OCI-LY1 (cell line): ENCODE data around the gene SULF2.

Experiments used
- H2AFZ ChIP-seq: fragments of 200-600 bp; sonication (generic), shearing (Covaris generic); 2 replicates; pipeline ENCODE4 v1.6.0; 2014; ENCODE audit warnings: antibody characterized with exemption, mild to moderate bottlenecking, low read length
- H3F3A ChIP-seq: fragments of 200-600 bp; sonication (generic), shearing (Covaris generic); 2 replicates; pipeline ENCODE4 v1.6.0; 2014; ENCODE audit warnings: mild to moderate bottlenecking, antibody characterized with exemption, low read length, moderate library complexity; ENCODE audit not compliant: insufficient read depth
- H3K27ac ChIP-seq: fragments of 200-600 bp; sonication (generic); 2 replicates; pipeline ENCODE4 v1.5.1; 2014; ENCODE audit warnings: low read length, mixed run types, mild to moderate bottlenecking, low read depth; ENCODE audit not compliant: poor library complexity, severe bottlenecking
- H3K27me3 ChIP-seq: fragments of 200-600 bp; sonication (generic); 2 replicates; pipeline ENCODE4 v1.6.0; 2014; ENCODE audit warnings: antibody characterized with exemption, mild to moderate bottlenecking, low read length, moderate library complexity; ENCODE audit not compliant: insufficient read depth
- H3K36me3 ChIP-seq: fragments of 200-600 bp; sonication (generic); 2 replicates; pipeline ENCODE4 v1.6.1; 2014; ENCODE audit warnings: mild to moderate bottlenecking, antibody characterized with exemption, low read length, moderate library complexity, mixed read lengths; ENCODE audit not compliant: insufficient read depth
- H3K4me1 ChIP-seq: fragments of 200-600 bp; sonication (generic); 2 replicates; pipeline ENCODE4 v1.5.1; 2014; ENCODE audit warnings: mild to moderate bottlenecking, low read length, moderate library complexity; ENCODE audit not compliant: insufficient read depth, severe bottlenecking
- H3K4me2 ChIP-seq: fragments of 200-600 bp; sonication (generic), shearing (Covaris generic); 2 replicates; pipeline ENCODE4 v1.6.1; 2014; ENCODE audit warnings: low read length
- H3K4me3 ChIP-seq: fragments of 200-600 bp; sonication (generic); 2 replicates; pipeline ENCODE4 v1.5.1; 2014; ENCODE audit warnings: low read length, low read depth, mild to moderate bottlenecking, mixed read lengths; ENCODE audit not compliant: poor library complexity, severe bottlenecking
- H3K79me2 ChIP-seq: fragments of 200-600 bp; shearing (Covaris generic); 2 replicates; pipeline ENCODE4 v1.6.1; 2016; ENCODE audit warnings: mixed run types, low read length, mixed read lengths; ENCODE audit not compliant: insufficient read depth
- H3K9ac ChIP-seq: fragments of 200-600 bp; sonication (generic), shearing (Covaris generic); 2 replicates; pipeline ENCODE4 v1.6.1; 2014; ENCODE audit warnings: mild to moderate bottlenecking, low read length, mixed read lengths
- H3K9me2 ChIP-seq: fragments of 200-600 bp; sonication (generic), shearing (Covaris generic); 2 replicates; pipeline ENCODE4 v1.6.1; 2014; ENCODE audit warnings: low read depth, mild to moderate bottlenecking, low read length, mixed read lengths
- H3K9me3 ChIP-seq: fragments of 200-600 bp; shearing (Covaris generic); 2 replicates; pipeline ENCODE4 v1.6.1; 2014; ENCODE audit warnings: low read length, mixed read lengths
- H4K20me1 ChIP-seq: fragments of 200-600 bp; sonication (generic), shearing (Covaris generic); 2 replicates; pipeline ENCODE4 v1.6.0; 2016; ENCODE audit warnings: mild to moderate bottlenecking, low read length; ENCODE audit not compliant: insufficient read depth
- EZH2 ChIP-seq: fragments of 200-600 bp; sonication (generic), shearing (Covaris generic); IDR thresholded peaks from 2 replicates; pipeline ENCODE4 v1.8.0; 2017; ENCODE audit warnings: borderline replicate concordance, mixed run types, mild to moderate bottlenecking, antibody characterized with exemption, low read length, moderate library complexity, mixed read lengths
- TF ChIP-seq, protein P1 (sequence below): fragments of 200-600 bp; sonication (generic), shearing (Covaris generic); IDR thresholded peaks from 2 replicates; pipeline ENCODE4 v1.5.1; 2017; ENCODE audit warnings: mild to moderate bottlenecking, antibody characterized with exemption, low read length, moderate library complexity, mixed read lengths

Gene SULF2

DNA sequence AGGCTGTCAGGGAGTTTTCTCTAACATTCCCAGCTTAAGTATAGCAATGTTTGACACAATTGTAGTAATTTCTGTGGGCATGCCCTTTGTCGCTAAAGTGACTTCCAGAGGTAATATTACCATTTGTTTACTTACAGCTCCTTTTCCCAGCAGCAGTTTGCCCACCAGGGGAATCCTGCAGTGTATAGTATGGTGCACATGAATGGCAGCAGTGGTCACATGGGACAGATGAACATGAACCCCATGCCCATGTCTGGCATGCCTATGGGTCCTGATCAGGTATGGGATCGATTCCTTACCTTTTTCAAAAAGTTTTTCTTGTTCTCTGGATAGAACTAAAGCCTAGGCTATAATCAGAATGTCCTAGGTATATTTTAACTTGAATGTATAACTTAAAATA is 132.5 kb downstream of the SULF2 start:
- Histone ChIP-seq H3K4me3 (no peak overlapping the region), H3K27me3 (no peaks in the 10 kb centered on the region), H3K9me2 (no peaks in the 10 kb centered on the region), H4K20me1 (0 out of 2 replicates have a peak, but pooled peaks cover 6% of the 10 kb centered on the region), H3K27ac (no peak overlapping the region), H3K9ac (no peak overlapping the region), H3K9me3 (no peaks in the 10 kb centered on the region), H2AFZ (no peak overlapping the region), H3K4me2 (no peak overlapping the region), H3K79me2 (no peaks in the 10 kb centered on the region), H3F3A (no peaks in the 10 kb centered on the region; the same call in 1 of the 2 replicates), H3K4me1 (no peaks in the 10 kb centered on the region), H3K36me3 (peaks cover 96% of the 10 kb centered on the region)
- TF ChIP-seq EZH2, result no peak
- TF ChIP-seq, protein P1, sequence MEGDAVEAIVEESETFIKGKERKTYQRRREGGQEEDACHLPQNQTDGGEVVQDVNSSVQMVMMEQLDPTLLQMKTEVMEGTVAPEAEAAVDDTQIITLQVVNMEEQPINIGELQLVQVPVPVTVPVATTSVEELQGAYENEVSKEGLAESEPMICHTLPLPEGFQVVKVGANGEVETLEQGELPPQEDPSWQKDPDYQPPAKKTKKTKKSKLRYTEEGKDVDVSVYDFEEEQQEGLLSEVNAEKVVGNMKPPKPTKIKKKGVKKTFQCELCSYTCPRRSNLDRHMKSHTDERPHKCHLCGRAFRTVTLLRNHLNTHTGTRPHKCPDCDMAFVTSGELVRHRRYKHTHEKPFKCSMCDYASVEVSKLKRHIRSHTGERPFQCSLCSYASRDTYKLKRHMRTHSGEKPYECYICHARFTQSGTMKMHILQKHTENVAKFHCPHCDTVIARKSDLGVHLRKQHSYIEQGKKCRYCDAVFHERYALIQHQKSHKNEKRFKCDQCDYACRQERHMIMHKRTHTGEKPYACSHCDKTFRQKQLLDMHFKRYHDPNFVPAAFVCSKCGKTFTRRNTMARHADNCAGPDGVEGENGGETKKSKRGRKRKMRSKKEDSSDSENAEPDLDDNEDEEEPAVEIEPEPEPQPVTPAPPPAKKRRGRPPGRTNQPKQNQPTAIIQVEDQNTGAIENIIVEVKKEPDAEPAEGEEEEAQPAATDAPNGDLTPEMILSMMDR, result no peak

DNA sequence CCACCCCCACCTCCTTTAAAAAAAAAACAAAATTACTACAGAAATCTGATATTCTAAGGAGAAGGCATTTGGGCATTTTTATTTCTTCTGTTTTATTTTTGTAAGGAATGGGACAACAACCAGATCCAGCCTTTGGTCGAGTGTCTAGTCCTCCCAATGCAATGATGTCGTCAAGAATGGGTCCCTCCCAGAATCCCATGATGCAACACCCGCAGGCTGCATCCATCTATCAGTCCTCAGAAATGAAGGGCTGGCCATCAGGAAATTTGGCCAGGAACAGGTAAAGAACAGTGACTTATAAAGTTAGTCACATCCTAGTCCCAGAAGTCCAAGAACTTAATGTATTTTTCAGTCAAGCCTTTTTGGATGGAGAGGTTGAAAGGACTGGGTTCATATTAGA is 133.0 kb downstream of the SULF2 start:
- H3K36me3 ChIP-seq, result peaks cover 96% of the 10 kb centered on the region
- no peak overlapping the region for H3K27ac ChIP-seq
- no peaks in the 10 kb centered on the region; the same call in 1 of the 2 replicates for H3F3A ChIP-seq

DNA sequence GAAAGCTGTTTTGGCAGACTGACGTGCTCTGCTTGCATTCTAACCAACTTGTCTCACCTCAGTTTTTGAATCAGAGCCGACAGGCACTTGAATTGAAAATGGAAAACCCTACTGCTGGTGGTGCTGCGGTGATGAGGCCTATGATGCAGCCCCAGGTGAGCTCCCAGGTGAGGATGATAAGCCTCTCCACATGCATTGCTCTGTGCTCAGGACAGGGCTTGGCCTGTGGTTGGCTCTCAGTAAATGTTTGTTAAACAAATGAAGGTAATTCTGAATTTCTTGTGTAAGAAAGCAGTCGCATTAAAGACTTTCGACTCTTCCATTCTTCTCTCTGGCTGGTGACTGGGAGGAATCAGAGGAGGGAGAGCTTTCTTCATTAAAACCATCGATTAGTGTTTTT is 136.3 kb downstream of the SULF2 start:
- H3K27ac ChIP-seq, result no peak overlapping the region
- TF ChIP-seq, protein P1, result no peak
- TF ChIP-seq EZH2, result no peak
- no peak overlapping the region for H3K9ac ChIP-seq
- H3K27me3 ChIP-seq, result no peaks in the 10 kb centered on the region
- H3K4me2 ChIP-seq, result no peak overlapping the region
- H3K4me3 ChIP-seq, result no peak overlapping the region
- H3K9me2 ChIP-seq, result no peaks in the 10 kb centered on the region
- 0 out of 2 replicates have a peak, but pooled peaks cover 4% of the 10 kb centered on the region for H4K20me1 ChIP-seq
- H3K36me3 ChIP-seq, result peaks cover 100% of the 10 kb centered on the region
- no peaks in the 10 kb centered on the region for H3K79me2 ChIP-seq
- H3K4me1 ChIP-seq, result no peaks in the 10 kb centered on the region
- no peak overlapping the region for H2AFZ ChIP-seq
- no peaks in the 10 kb centered on the region for H3K9me3 ChIP-seq
- H3F3A ChIP-seq, result no peaks in the 10 kb centered on the region

More for the DNA sequence above, 133.0 kb downstream of the SULF2 start:
- no peak overlapping the region for H2AFZ ChIP-seq
- no peaks in the 10 kb centered on the region for H3K4me1 ChIP-seq
- H3K9ac ChIP-seq, result no peak overlapping the region
- H3K79me2 ChIP-seq, result no peaks in the 10 kb centered on the region
- H3K9me2 ChIP-seq, result no peaks in the 10 kb centered on the region
- H3K9me3 ChIP-seq, result no peaks in the 10 kb centered on the region
- H4K20me1 ChIP-seq, result 0 out of 2 replicates have a peak, but pooled peaks cover 5% of the 10 kb centered on the region
- no peak overlapping the region for H3K4me2 ChIP-seq
- H3K27me3 ChIP-seq, result no peaks in the 10 kb centered on the region
- H3K4me3 ChIP-seq, result no peak overlapping the region
- no peak for TF ChIP-seq EZH2
- TF ChIP-seq, protein P1, result no peak
